Tibial nerve (tissue), 3 donors: ENCODE measurements around the gene MYO1D.

Experiments used
- CTCF ChIP-seq, 5 experiments: fragments of 200-600 bp in 3 of 5; fragments of 450-650 bp in 2 of 5; sonication (generic) in 3 of 5; IDR thresholded peaks; one replicate each; pipeline ENCODE4 v1.5.1; 2016 to 2019; ENCODE audit warnings: antibody characterized with exemption in 5 of 5, mild to moderate bottlenecking in 3 of 5, moderate library complexity in 2 of 5
- POLR2A ChIP-seq, 2 donors: fragments of 450-650 bp; IDR thresholded peaks; one replicate each; pipeline ENCODE4 v1.6.1; 2017; ENCODE audit warnings: antibody characterized with exemption in 2 of 2, mild to moderate bottlenecking in 2 of 2, moderate library complexity in 2 of 2

DNA sequence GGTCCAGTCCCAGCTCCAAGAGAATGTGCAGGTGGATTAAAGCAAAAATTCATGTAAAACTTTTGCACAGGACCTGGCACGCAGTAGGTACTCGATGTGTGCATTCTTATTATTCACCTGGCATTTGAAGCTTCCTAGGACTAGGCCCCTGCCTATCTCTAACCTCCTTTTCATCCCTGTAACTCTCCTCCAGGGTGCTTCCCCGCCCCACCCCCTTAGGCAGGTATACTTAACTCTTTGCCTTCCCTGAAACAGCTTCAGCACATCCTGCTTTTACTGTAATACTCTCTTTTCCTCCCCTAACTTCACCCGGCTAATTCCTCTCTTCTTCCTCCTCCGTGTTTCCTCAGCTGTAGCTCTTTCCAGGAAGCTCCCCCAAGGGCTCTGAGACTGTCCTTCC lies 335.3 kb downstream of the MYO1D start:
- TF ChIP-seq CTCF (IDR thresholded peaks at IDR 0.05) (no peak), POLR2A (IDR thresholded peaks at IDR 0.05) (no peak)
